Small intestine (tissue), 7 donors: ENCODE measurements around the gene DOLPP1. TPM values are rescaled to one million over a fixed set of nuclear protein-coding genes. Genes with fewer than 3 reads are reported as not detected.

Source experiments
- DNase-seq, 2 donors: peaks; one replicate each; pipeline versions ENCODE4 v3.0.0 to v3.0.0-alpha.2; 2013
- FAIRE-seq: peaks from 2 replicates; lab custom pipeline; 2012; peaks lifted over from hg19 to GRCh38; lab: Jason Lieb, UNC
- H3K27ac ChIP-seq, 3 donors: one replicate each; pipeline ENCODE4 v1.5.1; 2013; ENCODE audit warnings: low read length in 2 of 3, mild to moderate bottlenecking in 2 of 3, control low read depth in 1 of 3, inconsistent platforms in 1 of 3, low read depth in 1 of 3, moderate library complexity in 1 of 3
- H3K27me3 ChIP-seq, 3 donors: one replicate each; pipeline ENCODE4 v1.6.1; 2013; ENCODE audit warnings: low read length in 3 of 3, inconsistent platforms in 1 of 3; ENCODE audit not compliant: control insufficient read depth in 3 of 3, insufficient read depth in 3 of 3
- H3K36me3 ChIP-seq, 3 donors: one replicate each; pipeline ENCODE4 v1.6.1; 2013; ENCODE audit warnings: low read length in 3 of 3, inconsistent platforms in 1 of 3, low read depth in 1 of 3, mild to moderate bottlenecking in 1 of 3, moderate library complexity in 1 of 3; ENCODE audit not compliant: control insufficient read depth in 3 of 3, insufficient read depth in 2 of 3
- H3K4me1 ChIP-seq, 3 donors: one replicate each; pipeline ENCODE4 v1.6.1; 2013; ENCODE audit warnings: low read length in 2 of 3, inconsistent platforms in 1 of 3, low read depth in 1 of 3, mild to moderate bottlenecking in 1 of 3, moderate library complexity in 1 of 3; ENCODE audit not compliant: control insufficient read depth in 3 of 3, insufficient read depth in 2 of 3
- H3K4me3 ChIP-seq, 3 donors: one replicate each; pipeline ENCODE4 v1.5.1; 2013; ENCODE audit warnings: low read length in 3 of 3, control low read depth in 1 of 3, inconsistent platforms in 1 of 3, low read depth in 1 of 3, mild to moderate bottlenecking in 1 of 3, moderate library complexity in 1 of 3
- H3K9me3 ChIP-seq, 2 donors: one replicate each; pipeline ENCODE4 v1.6.1; 2013; ENCODE audit warnings: low read depth in 1 of 2, low read length in 1 of 2; ENCODE audit not compliant: control insufficient read depth in 2 of 2, insufficient read depth in 1 of 2
- WGBS, 3 donors: extraction: QIAGEN DNeasy Blood & Tissue Kit; methylation state at CpG; one replicate each; pipeline ENCODE4 v1.1.7; 2013; 5-methylcytosine and 5-hydroxymethylcytosine counted together
- polyA plus RNA-seq, 4 donors: library from polyadenylated mRNA; stranded (reverse) in 3 of 4; unstranded in 1 of 4; fragments of 200-250 nt in 3 of 4; fragments of 120-200 nt in 1 of 4; gene quantifications; one replicate each; pipeline versions ENCODE4 v1.2.1 to v1.2.3, GENCODE V29; 2013
- donor health status: healthy with polysubstance abuse.
- donor health status: control.
- donor health status: control.
- donor health status: Bipolar disorder and iron deficiency.
- donor health status: healthy.

Gene DOLPP1
- polyA plus RNA-seq, 4 donors, result 27.4 to 34.9 (median 28.5) TPM

DNA sequence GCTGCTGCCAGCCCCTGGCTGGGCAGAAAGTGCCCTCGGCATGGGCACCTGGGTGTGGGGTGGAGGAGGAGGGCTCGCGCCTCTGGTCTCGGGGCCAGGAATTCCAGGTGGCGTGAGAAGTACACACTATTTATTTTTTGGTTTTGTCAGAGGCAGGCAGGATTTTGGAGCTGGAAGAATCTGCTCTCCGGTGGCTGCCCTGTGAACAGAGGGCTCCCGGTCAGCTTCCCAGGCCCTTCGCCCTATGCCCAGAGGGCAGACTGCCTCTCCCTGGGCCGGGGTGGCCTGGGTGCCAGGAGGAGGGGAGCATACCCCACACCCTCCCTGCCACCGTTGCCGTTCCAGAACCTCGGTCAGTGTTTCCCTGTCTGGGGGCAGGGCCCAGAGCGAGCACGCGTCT lies 8.3 kb downstream of the DOLPP1 start:
- H3K27ac ChIP-seq, result no peak overlapping the region
- DNase-seq, result no peak
- WGBS, 3 donors, result 86 to 90% (median 90%) methylated on average over 15 of the region's 15 CpGs
- H3K36me3 ChIP-seq, result peaks cover 19 to 74% (median 28%) of the 10 kb centered on the region in 3 donors
- H3K4me3 ChIP-seq, result no peak overlapping the region
- peaks cover 0 to 2% (median 0%) of the 10 kb centered on the region in 3 donors for H3K4me1 ChIP-seq
- no peak for FAIRE-seq
- H3K9me3 ChIP-seq, result no peaks in the 10 kb centered on the region
- H3K27me3 ChIP-seq, result no peaks in the 10 kb centered on the region

DNA sequence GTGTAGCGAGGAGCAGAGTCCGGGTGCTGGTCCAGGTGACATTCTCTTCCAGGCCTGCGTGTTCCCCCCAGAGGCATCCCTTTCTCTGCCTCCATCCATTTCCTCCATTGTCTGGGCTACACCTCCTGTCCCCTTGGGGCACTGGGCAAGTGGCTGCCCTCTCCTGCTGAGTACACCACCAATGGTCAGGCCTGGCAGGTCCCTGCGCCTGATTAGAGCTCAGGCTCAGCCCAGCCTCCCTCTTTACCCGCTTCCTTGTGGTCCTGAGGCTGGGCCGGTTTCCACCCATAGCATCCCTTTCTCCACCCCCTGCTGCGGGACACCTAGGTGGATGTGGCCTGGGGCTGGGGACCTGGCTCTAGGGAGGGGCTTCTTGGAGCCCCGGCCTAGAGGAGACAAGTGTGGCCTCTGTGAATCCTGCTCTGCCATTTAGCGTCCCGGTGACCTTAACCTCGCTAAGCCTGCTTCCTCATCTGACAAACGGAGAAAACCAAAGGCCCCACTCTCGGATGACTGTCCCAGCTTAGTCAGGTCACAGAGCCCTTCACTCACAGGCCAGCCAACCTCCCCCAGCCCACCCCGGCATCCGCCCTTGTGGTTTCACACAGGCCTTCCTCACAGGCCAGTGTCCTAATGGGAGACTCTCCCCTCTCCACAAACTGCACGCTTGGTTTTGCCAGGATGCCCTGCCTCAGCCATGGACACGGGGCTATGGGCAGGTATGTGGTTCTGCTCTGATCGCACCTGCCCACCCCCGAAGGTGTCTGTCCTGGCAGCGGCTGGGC lies 12.9 kb downstream of the DOLPP1 start:
- DNase-seq (no peak), FAIRE-seq (no peak)
- Histone ChIP-seq H3K27me3 (no peaks in the 10 kb centered on the region), H3K9me3 (no peaks in the 10 kb centered on the region), H3K4me3 (no peak overlapping the region), H3K36me3 (peaks cover 14 to 75% (median 18%) of the 10 kb centered on the region in 3 donors), H3K27ac (no peak overlapping the region), H3K4me1 (no peaks in the 10 kb centered on the region)
- WGBS, 3 donors, result 79 to 83% (median 82%) methylated on average over 20 of the region's 20 CpGs

DNA sequence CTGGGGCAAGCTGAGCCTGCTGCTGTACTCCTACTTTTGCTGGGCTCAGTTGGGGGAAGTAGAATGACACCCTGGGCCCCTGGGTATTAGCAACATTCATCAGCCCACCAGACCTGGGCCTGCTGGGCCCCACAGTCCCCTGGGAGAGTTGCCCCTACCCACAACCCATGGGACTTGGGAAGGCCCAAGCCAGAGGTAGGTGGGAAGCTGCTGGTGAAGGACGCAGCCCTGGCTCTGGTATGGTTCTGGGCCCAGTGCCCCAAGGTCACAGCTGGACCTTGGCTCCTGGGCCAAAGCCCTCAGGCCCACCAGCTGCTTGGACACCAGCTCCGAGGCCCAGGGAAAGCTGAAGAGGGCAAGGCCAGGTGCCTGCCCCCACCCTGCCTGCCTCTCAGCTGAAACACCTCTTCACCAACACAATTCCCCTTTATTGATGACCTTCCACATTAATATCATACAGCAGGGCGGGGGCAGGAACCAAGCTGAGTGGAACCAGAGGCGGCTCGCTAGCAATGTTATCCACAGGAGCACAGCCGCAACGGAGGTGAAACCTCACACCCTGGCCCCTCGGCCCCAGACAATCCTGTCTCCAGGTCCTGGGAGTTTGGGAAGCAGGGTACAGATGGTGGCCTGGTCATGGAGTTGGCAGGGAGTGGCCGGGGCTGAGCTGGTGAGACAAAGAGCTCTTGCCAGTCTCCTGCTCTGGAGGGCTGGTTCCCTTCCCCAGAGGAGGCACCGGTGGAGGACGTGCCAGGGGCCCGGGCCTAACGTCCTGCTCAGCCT lies 13.7 kb downstream of the DOLPP1 start:
- Histone ChIP-seq H3K27me3 (no peaks in the 10 kb centered on the region), H3K4me1 (no peaks in the 10 kb centered on the region), H3K27ac (no peak overlapping the region), H3K9me3 (no peaks in the 10 kb centered on the region), H3K4me3 (no peak overlapping the region), H3K36me3 (peaks cover 8 to 68% (median 12%) of the 10 kb centered on the region in 3 donors)
- 85 to 91% (median 91%) methylated on average over 13 of the region's 13 CpGs for WGBS, 3 donors
- FAIRE-seq (no peak), DNase-seq (no peak)

DNA sequence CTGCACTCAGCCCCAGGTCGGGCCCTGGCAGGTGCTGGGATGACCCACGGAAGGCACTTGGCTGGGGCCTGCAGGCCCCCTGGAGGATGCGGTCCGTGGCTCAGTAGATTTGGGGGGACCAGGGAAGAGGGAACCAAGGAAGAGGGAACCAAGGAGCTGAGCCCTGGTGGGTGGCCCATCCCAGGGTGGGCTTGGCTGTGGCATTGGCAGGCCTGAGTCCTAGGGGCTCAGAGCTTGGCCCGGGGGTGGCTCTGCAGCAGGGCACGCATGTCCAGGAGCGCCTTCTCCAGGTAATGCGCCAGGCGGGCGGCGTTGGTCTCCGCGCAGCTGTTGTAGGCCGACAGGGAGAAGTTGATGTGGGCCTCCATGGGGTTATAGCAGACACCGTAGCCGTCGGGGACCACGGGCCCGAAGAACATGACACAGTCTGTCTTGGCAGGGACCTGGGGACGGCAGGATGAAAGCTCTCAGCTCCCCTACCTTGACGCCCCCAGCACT lies 14.3 kb downstream of the DOLPP1 start:
- H3K9me3 ChIP-seq, result no peaks in the 10 kb centered on the region
- no peak overlapping the region for H3K4me3 ChIP-seq
- no peak overlapping the region for H3K27ac ChIP-seq
- H3K27me3 ChIP-seq, result no peaks in the 10 kb centered on the region
- DNase-seq, result no peak
- WGBS, 3 donors, result 93 to 96% (median 94%) methylated on average over 21 of the region's 21 CpGs
- no peaks in the 10 kb centered on the region for H3K4me1 ChIP-seq
- FAIRE-seq, result no peak
- H3K36me3 ChIP-seq, result peaks cover 6 to 67% (median 8%) of the 10 kb centered on the region in 3 donors

DNA sequence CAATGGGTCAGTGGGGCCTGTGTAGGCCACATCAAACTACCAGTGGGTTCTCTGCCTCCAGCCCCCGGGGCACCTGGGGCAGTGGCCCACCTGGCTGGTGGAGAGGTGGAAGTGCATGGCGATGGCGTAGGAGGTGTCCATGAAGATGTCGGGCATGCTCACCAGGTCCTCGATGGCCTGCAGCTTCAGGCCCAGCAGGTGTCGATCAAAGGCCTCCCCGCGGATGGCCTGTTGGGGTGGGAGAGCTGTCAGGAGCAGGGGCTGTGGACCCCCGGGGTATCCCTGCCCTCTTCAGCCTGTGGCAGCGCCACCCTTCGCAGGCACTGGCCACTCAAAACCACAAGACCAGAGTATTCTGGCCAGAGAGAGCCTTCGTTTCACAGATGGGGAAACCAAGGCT lies 15.0 kb downstream of the DOLPP1 start:
- 91 to 94% (median 93%) methylated on average over 12 of the region's 12 CpGs for WGBS, 3 donors
- DNase-seq, result no peak
- H3K36me3 ChIP-seq, result peaks cover 7 to 67% (median 7%) of the 10 kb centered on the region in 3 donors

DNA sequence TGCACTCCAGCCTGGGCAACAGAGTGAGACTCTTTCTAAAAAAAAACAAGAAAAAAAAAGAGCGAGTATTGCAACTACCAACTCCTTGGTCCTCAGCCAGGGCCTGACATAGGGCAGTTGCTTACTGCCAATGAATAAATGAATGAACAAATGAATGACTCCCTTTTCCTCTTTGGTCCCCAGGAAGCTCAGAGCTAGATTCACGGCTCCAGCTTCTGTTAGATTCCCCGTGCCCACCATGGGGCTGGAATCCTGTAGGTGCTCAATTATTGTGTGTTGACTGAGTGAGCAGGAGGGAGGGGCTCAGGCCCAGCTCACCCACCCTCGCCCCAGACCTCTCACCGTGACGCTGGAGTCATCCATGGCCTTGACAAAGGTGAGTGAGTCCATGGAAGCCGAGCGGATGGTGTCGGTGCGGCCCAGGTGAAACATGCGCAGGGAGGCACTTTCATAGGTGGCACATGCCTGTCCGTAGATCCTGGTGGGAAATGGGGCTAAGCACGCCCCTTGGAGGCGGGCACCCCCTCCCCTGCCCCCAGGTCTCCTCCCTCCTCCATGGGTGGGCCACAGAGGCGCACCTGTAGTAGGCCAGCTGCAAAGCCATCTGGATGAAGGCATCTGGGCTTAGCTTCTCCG lies 16.9 kb downstream of the DOLPP1 start:
- Histone ChIP-seq H3K27me3 (no peaks in the 10 kb centered on the region), H3K9me3 (no peaks in the 10 kb centered on the region), H3K4me1 (no peaks in the 10 kb centered on the region), H3K4me3 (no peak overlapping the region), H3K36me3 (peaks cover 7 to 84% (median 8%) of the 10 kb centered on the region in 3 donors), H3K27ac (no peak overlapping the region)
- 90 to 97% (median 93%) methylated on average over 16 of the region's 16 CpGs for WGBS, 3 donors
- DNase-seq (no peak), FAIRE-seq (no peak)

More for the DNA sequence above, 15.0 kb downstream of the DOLPP1 start:
- H3K4me1 ChIP-seq, result no peaks in the 10 kb centered on the region
- H3K27me3 ChIP-seq, result no peaks in the 10 kb centered on the region
- H3K27ac ChIP-seq, result no peak overlapping the region
- no peaks in the 10 kb centered on the region for H3K9me3 ChIP-seq
- no peak for FAIRE-seq
- no peak overlapping the region for H3K4me3 ChIP-seq

DNA sequence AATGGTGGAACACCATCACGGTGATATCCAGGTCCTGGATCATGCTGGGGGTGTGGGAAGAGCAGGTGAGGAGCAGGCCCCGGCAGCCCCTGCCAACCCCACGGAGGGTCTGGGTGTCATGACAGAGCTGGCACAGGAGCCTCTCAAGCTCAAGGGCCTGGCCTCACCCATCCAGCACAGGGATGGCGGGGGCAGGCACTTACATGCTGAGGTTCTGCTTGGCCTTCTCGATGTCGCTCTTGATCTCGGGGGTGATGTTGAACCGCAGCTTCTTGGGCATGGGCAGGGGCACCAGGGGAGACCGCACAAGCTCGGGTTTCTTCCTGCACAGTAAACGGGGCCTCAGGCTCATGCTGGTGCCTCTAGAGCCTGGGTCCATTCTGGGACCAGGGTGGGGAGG lies 17.4 kb downstream of the DOLPP1 start:
- 91 to 94% (median 94%) methylated on average over 11 of the region's 11 CpGs for WGBS, 3 donors
- Histone ChIP-seq H3K27ac (no peak overlapping the region), H3K36me3 (peaks cover 7 to 87% (median 8%) of the 10 kb centered on the region in 3 donors)

More for the DNA sequence above, 17.4 kb downstream of the DOLPP1 start:
- Histone ChIP-seq H3K27me3 (no peaks in the 10 kb centered on the region), H3K4me3 (no peak overlapping the region), H3K9me3 (no peaks in the 10 kb centered on the region), H3K4me1 (no peaks in the 10 kb centered on the region)
- DNase-seq (no peak), FAIRE-seq (no peak)
